NCI-H1417 (cell line): ENCODE data around the gene TYW3.
"Not testable (repeated sequence)": the region's sequence is repeated elsewhere in the genome, so short reads cannot be mapped to it uniquely, and the experiment has no call there.

Source experiments
- DNase-seq, 3 experiments: peaks; one replicate each; lab custom pipeline; 2025; lab: John Stamatoyannopoulos, UW

TYW3 gene

DNA sequence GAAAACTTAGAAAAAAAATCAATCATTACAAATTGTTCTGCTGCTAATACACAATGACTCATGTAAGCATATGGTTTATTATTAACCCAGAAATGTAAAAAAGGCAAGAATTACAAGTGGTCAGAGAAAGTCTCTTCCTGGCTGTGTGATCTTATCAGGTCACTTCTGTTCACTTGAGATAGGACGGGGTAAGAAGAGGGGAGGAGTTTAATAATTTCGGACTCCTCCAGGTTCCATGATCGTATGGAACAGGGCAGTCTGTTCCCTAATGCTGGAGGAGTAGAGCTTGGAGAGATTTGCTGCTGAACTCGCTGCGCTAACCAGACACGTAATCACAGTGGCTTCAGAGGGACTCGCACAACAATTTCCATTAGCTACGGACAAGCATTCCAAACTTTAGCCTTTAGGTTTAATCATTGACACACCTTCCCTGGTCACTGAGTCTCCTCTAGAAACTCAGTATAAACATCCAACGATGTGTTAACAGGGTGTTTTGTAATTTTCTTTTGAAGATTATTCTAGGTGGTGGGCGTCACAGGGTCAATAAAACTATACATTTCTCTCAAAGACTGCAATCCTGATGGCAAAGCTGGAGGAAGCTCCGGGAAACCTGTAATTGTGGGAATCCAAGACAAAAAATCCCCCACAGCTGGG, 1.4 kb upstream of the TYW3 start:
- no peak for DNase-seq

DNA sequence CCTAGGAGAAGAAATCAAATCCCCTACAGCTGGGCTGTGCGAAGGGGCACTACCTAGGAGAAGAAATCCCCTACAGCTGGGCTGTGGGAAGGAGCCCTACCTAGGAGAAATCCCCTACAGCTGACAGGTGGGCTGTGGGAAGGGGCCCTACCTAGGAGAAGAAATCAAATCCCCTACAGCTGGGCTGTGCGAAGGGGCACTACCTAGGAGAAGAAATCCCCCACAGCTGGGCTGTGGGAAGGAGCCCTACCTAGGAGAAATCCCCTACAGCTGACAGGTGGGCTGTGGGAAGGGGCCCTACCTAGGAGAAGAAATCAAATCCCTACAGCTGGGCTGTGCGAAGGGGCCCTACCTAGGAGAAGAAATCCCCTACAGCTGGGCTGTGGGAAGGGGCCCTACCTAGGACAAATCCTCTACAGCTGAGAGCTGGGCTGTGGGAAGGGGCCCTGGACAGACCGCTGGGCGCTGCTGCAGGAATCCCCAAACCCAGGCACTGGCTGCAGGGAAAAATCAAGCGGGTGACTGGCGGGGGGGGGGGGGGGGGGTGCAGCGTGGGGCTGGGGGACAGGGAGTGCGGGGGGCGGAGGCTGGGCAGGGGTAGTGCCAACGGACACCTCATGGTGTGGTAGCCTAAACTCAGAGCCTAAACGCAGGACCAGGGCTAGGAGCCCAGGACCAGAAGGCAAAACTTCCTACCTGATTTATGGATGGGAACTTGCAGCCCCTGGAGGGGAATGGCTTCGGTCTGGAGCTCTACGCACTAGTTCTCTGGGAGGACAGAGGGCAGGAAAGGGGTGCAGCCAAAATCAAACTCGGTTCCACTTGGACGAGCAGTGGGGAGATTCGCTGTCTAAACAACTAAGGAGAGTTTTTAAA, 643 bp upstream of the TYW3 start:
- peak in 1 of 3 experiments; percentile 13 for DNase-seq

DNA sequence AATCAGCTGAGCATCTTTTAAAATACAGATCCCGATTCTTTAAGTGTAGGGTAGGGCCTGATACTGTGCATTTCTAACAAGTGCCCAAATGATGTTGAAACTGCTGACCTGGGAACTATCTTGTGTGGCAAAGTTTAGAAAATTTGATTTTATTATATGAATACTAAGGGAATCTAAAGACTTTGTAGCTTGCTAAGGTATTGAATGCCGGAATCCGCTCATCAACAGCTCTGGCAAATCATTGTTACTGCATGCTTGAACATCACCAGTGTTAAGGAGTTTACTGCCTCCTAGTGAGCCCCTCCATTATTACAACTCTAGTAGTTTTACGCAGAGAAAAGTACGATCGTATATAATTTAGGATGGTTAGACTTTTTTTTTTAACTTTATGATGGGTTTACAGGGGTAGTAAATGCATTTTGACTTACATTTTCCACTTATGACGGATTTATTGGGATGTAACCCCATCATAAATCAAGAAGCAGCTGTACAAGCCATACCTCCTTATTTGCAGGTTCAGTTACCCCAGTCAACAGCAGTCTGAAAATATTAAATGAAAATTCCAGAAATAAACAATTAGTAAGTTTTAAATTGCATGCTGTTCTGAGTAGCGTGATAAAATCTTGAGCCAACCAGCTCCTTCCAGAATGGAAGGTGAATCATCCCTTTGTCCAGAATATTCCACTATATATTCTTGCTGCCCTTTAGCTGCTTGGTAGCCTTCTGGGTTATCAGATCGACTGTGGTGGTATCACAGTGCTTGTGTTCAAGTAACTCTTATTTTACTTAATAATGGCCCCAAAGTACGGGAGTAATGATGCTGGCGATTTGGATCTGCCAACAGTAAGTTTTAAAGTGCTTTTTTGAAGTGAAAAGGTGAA, 892 bp downstream of the TYW3 start:
- peak; percentile 74 to 87 (median 76) for DNase-seq

DNA sequence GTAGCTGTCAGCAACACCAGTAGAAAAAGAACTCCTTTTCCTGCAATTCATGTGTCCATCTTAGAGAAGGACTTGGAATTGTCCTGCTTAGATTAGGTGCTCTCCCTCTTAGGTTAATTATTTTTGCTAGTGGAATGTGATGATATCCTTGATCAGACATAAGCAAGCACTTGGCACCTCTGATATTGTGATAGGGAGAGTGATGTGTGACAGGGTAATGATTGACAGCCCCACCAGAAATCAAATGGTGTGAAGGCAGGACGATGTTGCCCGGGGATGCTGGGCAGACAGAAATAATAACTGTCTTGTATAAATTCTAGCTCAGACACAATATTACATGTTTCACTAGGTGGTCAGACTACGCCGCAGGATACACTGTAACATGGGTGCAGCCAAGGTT, 4.4 kb downstream of the TYW3 start:
- DNase-seq, result no peak

DNA sequence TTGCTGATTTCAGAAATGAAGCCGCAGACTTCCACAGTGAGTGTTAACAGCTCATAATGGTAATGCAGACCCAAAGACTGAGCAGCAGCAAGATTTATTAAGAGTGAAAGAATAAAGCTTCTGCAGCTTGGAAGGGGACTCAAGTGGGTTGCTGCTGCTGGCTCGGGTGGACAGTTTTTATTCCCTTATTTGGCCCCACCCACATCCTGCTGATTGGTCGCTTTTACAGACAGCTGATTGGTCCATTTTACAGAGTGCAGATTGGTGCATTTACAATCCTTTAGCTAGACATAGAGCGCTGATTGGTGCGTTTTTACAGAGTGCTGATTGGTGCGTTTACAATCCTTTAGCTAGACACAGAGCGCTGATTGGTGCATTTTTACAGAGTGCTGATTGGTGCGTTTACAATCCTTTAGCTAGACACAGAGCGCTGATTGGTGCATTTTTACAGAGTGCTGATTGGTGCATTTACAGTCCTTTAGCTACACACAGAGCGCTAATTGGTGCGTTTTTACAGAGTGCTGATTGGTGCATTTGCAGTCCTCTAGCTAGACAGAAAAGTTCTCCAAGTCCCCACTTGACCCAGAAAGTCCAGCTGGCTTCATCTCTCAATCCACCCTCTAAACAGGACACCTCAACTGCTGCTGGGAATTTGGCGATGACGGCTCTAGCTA, 7.5 kb downstream of the TYW3 start:
- not testable (repeated sequence) for DNase-seq

DNA sequence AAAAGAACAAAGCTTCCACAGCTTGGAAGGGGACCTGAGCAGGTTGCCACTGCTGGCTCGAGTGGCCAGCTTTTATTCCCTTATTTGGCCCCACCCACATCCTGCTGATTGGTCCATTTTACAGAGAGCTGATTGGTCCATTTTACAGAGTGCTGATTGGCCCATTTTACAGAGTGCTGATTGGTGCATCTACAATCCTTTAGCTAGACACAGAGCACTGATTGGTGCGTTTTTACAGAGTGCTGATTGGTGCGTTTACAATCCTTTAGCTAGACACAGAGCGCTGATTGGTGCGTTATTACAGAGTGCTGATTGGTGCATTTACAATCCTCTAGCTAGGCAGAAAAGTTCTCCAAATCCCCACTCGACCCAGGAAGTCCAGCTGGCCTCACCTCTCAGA, 12.3 kb downstream of the TYW3 start:
- not testable (repeated sequence) for DNase-seq

DNA sequence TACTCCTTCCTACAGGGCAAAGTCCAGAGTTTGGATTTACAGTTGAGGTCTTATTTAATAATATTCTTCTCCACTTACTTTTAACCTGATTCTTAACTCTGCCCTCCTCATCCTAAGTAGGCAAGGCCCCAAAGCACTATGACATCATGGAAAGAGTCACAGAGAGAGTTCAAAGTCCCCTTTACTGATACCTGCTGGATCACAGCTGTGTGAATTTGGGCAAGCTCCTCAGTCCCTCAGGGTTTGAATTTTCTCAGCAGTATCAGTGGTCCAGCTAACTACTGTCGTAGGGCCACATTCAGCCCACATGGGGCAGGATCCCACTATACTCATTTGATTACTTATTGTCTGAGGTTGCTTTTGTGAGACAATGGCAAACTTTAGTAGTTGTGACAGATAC, 16.0 kb downstream of the TYW3 start:
- DNase-seq, result no peak

DNA sequence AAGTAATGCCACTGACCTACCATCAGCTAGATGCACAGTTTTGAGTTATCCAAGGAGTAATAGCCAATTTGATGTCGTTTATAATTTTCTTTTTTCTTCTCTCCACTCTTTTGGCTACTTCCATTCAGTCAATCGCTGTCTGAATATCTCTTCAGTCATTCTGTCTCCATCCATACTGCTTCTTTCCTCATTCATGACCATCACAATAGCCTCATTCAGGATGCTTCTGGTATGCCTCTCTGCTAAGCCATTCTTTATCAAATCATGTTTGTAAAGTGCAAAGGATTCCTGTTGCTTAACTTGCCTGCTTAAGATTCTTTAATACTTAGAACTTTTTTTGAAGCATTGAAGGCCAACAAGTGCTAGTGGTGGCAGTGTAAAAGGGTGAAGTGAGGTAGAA, 20.2 kb downstream of the TYW3 start:
- no peak for DNase-seq

DNA sequence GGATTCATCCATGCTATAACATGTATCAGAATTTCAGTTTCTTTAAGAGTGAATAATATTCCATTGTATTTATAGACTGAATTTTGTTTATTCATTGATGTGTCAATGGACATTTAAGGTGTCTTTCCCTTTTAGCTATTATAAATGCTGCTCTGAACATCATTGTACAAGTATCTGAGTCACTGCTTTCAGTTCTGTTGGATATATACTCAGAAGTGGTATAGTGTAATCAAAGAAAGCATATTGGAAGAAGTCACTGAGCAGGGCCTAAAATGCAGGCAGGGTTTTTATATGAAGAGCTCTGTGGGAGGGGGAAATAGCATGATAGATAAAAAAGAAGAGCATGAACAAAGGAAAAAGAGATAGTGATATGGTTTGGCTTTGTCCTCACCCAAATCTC, 22.5 kb downstream of the TYW3 start:
- DNase-seq, result no peak

DNA sequence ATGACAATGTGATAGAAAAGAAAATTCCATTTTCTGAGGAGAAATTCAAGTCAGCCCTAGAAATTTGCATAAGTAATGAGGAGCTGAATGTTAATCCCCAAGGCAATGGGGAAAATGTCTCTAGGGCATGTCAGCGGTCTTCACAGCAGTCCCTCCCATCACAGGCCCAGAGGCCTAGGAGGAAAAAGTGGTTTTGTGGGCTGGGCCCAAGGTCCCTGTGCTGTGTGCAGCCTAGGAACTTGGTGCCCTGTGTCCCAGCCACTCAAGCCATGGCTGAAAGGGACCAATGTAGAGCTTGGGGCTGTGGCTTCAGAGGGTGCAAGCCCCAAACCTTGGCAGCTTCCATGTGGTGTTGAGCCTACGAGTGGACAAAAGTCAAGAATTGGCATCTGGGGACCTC, 23.7 kb downstream of the TYW3 start:
- not testable (repeated sequence) for DNase-seq

DNA sequence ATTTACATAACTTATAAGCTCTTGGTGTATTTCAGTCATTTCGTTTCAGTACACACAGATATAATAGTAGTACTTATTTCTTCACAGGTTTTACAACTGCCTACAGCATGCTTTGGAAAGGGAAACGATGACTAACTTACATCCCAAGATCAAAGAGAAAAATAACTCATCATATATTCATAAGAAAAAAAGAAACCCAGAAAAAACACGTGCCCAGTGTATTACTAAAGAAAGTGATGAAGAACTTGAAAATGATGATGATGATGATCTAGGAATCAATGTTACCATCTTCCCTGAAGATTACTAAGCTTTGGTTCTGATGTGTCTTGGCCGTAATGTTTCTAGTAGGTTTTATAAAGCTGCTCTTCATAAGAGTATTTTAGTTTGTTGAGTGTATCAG, 30.9 kb downstream of the TYW3 start:
- DNase-seq, result no peak

DNA sequence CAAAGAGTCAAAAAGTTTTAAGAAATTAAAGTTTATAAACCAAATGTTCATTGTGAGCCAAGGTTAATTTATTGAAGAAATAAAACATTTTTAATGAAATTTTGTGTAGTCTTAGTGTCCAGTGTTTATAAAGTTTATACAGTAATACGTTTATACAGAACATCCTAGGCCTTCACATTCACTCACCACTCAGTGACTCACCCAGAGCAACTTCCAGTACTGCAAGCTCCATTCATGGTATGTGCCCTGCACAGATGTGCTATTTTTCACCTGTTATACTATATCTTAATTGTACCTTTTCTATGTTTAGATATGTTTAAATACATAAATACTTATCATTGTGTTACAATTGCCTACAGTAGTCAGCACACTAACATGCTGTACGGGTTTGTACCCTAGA, 33.6 kb downstream of the TYW3 start:
- no peak for DNase-seq

DNA sequence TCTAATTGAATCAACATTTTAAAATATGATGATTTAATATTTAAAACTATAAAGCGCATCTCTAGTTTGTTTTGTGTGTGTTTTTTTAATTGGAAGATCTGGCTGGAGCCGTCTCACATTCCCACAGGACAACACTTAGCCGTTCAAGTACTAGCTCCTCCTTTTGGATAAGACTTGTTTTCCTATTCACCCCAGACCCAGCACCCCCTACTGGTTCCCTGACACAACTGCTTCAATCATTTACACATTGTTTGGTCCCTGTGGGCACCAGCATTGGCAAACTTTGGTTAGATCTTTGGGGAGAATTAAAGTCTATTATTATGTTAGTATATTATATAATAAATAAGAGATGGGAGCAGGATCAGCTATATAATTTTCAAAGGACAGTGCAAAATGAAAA, 34.5 kb downstream of the TYW3 start:
- DNase-seq, result no peak

DNA sequence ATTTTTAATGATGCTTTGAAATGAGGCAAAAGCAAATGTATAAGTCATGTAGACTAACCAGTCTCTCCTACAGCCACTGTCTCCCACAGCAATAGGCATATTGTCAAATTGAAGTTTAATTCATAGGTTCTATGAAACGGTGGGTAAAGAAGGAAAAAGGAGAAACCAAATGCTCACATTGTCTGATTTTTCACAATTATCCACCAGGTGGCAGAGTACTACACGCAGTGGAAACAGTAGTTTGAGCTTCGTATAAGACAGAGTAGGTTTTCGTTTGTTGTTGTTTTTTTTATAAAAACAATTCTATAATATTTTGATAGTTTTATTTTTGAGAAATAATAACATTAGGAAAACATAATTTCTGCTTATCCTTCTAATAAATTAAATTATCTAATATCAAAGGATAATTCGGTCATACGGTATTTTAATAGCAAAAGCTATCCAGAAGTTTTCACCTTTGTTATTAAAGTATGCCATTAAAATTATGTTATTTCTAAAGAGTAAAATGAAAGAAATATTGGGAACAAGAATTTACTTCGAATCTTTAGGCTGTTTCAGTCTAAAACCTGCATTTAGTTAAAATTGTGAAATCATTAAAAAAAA, 39.1 kb downstream of the TYW3 start:
- DNase-seq, result peak; percentile 44 to 84 (median 65)

DNA sequence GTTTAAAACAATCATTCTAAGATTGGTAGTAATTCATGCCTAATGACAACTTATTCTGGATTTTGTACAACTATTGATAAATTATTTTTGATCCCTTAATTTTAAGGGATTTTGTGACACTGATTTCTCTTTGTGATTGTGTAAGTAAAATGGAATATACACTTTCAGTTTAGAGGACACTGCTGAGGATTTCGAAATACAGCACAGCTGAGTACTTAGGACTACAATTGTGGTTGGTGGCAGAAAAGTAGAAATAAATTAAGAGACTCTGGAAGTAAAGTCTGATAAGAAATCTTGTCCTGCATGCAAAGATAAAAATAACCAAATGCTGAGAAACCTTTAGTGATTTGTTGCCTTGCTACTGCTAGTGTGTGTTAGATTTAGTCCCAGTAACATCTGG, 40.0 kb downstream of the TYW3 start:
- DNase-seq, result peak in 1 of 3 experiments; percentile 51

DNA sequence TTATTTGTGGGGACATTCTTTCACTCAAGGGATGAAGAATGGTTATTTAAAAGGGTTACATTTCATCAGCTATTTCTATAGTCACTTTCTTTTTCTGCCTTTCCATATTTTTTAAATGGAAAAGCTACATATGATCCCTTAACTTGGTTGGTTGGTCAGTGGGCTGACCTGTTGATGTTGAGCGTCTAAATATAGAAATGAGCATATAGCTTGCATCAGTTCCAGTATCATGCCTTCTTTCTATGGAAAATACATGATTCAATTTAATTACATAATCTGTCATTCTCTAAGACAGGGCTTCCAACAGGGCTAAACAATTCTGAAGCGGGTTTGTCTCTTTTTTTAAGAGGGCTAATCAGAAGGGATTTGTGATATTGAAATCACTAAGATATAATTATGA, 40.6 kb downstream of the TYW3 start:
- DNase-seq, result peak in 2 of 3 experiments; percentile 21 to 78

DNA sequence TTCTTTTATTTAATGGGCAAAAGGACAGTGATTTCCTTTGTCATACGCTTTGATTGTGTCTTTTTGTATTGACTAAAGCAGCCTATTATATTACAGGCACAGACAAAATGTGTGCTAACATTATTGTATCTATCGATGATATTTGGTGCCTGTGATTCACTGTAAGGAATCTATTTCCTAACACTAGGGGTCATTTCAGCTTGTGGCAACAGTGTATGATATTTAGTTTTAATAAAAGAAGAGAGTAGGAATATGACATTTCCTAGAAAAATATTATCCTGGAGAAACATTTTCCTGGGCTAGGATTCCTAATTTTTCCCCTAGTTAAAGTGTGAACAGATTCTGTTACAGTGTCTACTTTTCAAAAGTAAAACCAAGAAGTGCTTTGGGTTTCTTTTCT, 42.8 kb downstream of the TYW3 start:
- DNase-seq, result peak in 1 of 3 experiments; percentile 35

DNA sequence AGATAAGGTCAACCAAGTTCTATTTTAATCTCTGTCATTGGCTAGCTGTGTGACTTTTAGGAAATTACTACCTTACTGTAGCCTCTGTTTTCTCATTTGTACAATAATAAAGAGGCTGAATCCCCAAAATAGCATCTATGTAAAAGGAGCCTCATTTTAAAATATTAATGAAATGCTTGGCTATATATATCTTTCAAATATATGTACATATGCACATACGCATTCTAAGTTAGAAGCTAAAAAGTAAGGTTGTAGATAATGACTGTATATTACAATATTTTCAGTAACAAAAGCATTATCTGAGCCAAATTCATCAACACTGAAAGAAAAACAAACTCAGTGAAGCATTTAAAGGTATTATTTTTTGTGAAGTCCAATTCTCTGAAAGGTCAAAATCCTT, 44.6 kb downstream of the TYW3 start:
- DNase-seq, result no peak

DNA sequence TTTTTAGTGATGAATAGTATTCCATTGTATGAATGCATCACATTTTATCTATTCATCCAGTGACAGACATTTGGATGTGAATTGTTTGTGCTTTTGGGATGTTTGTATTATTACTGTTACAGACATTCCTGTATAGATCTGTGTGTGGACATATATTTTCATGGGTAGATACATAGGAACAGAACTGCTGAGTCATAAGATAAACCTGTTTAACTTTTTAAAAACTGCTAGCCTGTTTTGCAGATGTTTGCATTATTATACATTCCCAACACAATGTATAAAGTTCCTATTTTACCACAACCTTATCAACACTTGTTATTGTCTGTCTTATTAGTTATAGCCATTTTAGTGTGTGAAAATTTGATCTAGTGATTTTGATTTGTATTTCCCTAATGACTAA, 46.8 kb downstream of the TYW3 start:
- no peak for DNase-seq

DNA sequence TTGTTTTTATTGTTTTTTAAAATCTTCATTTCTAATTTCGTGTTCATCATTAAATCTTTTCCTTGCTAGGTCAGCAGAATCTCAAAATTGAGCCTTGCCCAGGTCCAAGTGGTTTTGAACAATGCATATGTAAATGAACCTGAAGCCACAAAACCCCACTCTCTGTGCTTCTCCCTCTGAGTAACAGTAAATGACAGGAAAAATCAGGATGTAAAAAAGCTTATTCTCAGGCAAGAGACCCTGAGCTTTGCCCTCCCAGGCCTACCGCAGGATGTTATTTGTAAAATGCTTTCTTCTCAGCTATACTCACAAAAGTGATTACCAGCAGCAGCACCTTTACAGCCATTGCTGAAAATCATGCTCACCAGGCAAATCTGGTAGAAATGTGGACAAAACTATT, 47.6 kb downstream of the TYW3 start:
- DNase-seq, result no peak

DNA sequence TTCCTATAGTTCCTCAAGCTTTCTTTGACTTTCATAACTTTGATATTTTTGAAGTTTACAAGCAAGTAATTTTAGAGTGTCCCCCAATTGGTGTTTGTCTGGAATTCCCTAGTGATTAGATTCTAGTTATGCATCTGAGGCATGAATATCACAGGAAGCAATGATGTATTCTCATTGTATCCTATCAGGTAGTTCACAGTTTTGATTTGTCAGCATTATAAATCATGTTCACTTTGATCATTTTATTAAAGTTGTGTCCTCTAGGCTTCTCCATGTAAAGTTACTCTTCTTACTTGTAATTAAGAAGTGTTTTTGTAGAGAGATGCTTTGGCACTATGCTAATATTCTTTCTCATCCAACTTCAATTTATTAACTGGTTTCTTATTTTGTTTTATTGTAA, 53.0 kb downstream of the TYW3 start:
- DNase-seq, result no peak

DNA sequence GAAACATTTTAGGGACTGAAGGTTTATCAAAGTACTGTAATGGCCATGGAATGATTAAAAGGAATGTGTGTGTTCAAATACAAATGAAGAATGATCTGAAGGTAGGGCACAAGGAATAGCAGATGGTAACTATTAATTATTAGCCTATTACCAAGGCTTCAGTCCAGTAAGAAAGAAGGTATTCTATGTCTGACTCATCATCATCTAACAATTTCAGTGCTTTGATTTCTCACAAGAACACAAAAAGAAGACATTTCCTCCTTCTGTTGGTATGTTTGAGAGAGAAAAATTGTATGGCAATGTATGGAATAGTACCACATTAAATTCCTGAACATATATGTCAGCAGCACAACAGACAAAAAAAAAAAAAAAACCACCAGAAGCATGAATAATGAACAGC, 57.5 kb downstream of the TYW3 start:
- DNase-seq, result no peak
